NCI-H187 (cell line): ENCODE results near the gene MUC16.
A peak's percentile ranks its signal among the peaks of the same experiment; 100 is the strongest.
"Not testable (repeated sequence)": the region's sequence is repeated elsewhere in the genome, so short reads cannot be mapped to it uniquely, and the experiment has no call there.

Experiments
- DNase-seq, 2 experiments: peaks; one replicate each; lab custom pipeline; 2025; lab: John Stamatoyannopoulos, UW

Gene MUC16

GRCh38 chr19:9009935-9010651, at the start of gene MUC16:
Gene MUC16 (minus strand): TSS chr19:9010409.
- no peak for DNase-seq

GRCh38 chr19:9058905-9059667, 48.9 kb upstream of the MUC16 start:
- DNase-seq, result no peak

- DNase-seq, result no peak
These were observed 47.5 kb upstream of the MUC16 start for GRCh38 chr19:9057505-9058258.

- not testable (repeated sequence) for DNase-seq
These were observed 45.9 kb upstream of the MUC16 start for GRCh38 chr19:9056131-9056530.

GRCh38 chr19:9054765-9055164, 44.6 kb upstream of the MUC16 start:
- DNase-seq, result no peak

GRCh38 chr19:9054207-9054606, 44.0 kb upstream of the MUC16 start:
- DNase-seq, result no peak

- DNase-seq, result not testable (repeated sequence)
These were observed 43.5 kb upstream of the MUC16 start for GRCh38 chr19:9053674-9054073.

- no peak for DNase-seq
These were observed 42.7 kb upstream of the MUC16 start for GRCh38 chr19:9052894-9053293.

- DNase-seq, result no peak
These were observed 36.5 kb upstream of the MUC16 start for GRCh38 chr19:9046694-9047093.

- DNase-seq, result no peak
These were observed 34.2 kb upstream of the MUC16 start for GRCh38 chr19:9044449-9044848.

- DNase-seq, result no peak
These were observed 33.3 kb upstream of the MUC16 start for GRCh38 chr19:9043524-9043923.

- no peak for DNase-seq
These were observed 30.8 kb upstream of the MUC16 start for GRCh38 chr19:9041023-9041422.

GRCh38 chr19:9040131-9040530, 29.9 kb upstream of the MUC16 start:
- no peak for DNase-seq

- DNase-seq, result no peak
These were observed 29.5 kb upstream of the MUC16 start for GRCh38 chr19:9039728-9040127.

GRCh38 chr19:9037400-9038062, 27.3 kb upstream of the MUC16 start:
- DNase-seq, result no peak

- DNase-seq, result peak in 1 of 2 experiments; percentile 34
These were observed 22.0 kb upstream of the MUC16 start for GRCh38 chr19:9032136-9032631.

GRCh38 chr19:9018163-9018875, 8.1 kb upstream of the MUC16 start:
- no peak for DNase-seq

- no peak for DNase-seq
These were observed 4.6 kb upstream of the MUC16 start for GRCh38 chr19:9014803-9015202.

- DNase-seq, result no peak
These were observed 3.8 kb upstream of the MUC16 start for GRCh38 chr19:9013988-9014387.

GRCh38 chr19:9011875-9012274, 1.7 kb upstream of the MUC16 start:
- no peak for DNase-seq

GRCh38 chr19:9010693-9011092, 484 bp upstream of the MUC16 start:
- no peak for DNase-seq
